Sigmoid colon (tissue), 4 donors: ENCODE measurements around the gene TMEM14A.

Experiments
- POLR2A ChIP-seq, 2 donors: fragments of 450-650 bp; IDR thresholded peaks; one replicate each; pipeline ENCODE4 v1.6.1; 2016; ENCODE audit warnings: antibody characterized with exemption in 2 of 2, mild to moderate bottlenecking in 2 of 2, moderate library complexity in 2 of 2
- POLR2AphosphoS5 ChIP-seq, 4 donors: sonication (generic); formaldehyde crosslinking; IDR thresholded peaks; one replicate each; pipeline ENCODE4 v1.6.1; 2017; ENCODE audit warnings: antibody characterized with exemption in 4 of 4
- TF ChIP-seq, protein P1 (sequence below), 4 experiments: fragments of 450-650 bp in 3 of 4; fragments of 200-600 bp in 1 of 4; IDR thresholded peaks; one replicate each; pipeline ENCODE4 v1.5.1; 2016 to 2019; ENCODE audit warnings: antibody characterized with exemption in 4 of 4, mild to moderate bottlenecking in 3 of 4, moderate library complexity in 2 of 4

- TF ChIP-seq, protein P1, sequence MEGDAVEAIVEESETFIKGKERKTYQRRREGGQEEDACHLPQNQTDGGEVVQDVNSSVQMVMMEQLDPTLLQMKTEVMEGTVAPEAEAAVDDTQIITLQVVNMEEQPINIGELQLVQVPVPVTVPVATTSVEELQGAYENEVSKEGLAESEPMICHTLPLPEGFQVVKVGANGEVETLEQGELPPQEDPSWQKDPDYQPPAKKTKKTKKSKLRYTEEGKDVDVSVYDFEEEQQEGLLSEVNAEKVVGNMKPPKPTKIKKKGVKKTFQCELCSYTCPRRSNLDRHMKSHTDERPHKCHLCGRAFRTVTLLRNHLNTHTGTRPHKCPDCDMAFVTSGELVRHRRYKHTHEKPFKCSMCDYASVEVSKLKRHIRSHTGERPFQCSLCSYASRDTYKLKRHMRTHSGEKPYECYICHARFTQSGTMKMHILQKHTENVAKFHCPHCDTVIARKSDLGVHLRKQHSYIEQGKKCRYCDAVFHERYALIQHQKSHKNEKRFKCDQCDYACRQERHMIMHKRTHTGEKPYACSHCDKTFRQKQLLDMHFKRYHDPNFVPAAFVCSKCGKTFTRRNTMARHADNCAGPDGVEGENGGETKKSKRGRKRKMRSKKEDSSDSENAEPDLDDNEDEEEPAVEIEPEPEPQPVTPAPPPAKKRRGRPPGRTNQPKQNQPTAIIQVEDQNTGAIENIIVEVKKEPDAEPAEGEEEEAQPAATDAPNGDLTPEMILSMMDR (IDR thresholded peaks at IDR 0.05), result no peak
- TF ChIP-seq POLR2A (IDR thresholded peaks at IDR 0.05) (no peak), POLR2AphosphoS5 (IDR thresholded peaks at IDR 0.05) (no peak)
Observed at GRCh38 chr6:52694404-52694803, 23.5 kb downstream of the TMEM14A start.
